Measurements from ENCODE around the gene APCDD1L.

APCDD1L gene

DNA sequence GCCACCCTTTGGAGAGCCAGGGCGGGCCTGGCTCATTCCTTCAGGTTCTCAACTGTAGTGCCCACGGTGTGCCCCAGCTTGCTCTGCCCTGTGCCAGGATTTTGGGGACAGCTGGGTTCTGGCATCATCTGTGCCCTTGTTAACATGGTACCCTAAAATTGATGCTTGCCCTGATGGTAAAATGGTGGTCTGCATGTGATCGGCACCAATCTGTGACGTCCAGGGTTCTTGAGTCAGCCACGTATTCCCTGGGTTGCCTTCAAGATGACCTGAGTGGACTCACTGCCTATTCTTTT, 31.2 kb upstream of the APCDD1L start:
- H3K9ac ChIP-seq (ENCODE audit: low read length) = no peak overlapping the region
- H3K4me1 ChIP-seq (ENCODE audit: insufficient read depth, low read length, severe bottlenecking) = no peaks in the 10 kb centered on the region
- H2AFZ ChIP-seq (ENCODE audit: low read length) = no peak overlapping the region

DNA sequence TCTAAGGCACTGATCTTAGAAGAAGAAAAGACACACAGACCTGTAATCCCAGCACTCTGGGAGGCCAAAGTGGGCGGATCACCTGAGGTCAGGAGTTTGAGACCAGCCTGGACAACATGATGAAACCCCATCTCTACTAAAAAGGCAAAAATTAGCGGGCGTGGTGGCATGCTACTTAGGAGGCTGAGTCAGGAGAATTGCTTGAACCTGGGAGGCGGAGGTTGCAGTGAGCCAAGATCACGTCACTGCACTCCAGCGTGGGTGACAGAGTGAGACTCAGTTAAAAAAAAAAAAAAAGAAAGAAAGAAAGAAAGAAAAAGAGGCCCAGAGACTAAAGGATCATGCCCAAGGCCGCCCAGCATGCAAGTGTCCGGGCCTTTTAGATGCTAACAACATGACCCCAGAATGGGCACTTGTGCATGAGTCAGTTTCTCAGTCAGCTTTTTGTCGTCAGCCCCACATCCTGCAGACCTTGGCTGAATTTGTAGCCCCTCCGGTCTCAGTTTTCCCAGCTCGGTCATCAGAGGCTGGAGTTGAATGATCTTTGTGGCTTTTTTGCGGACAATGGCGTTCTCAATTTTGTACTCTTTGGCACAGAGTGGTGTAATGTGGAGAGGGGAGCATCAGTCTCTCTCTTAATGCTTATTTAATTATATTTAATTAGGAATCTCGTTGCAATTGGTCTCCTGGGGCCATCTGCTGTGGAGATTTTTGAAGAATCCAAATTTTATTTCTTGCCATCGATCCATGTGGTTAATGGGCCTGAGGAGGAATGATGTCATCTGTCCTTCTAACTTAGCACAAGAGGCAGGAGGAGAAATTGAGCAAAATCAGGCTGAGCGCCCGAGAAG, 30.6 kb upstream of the APCDD1L start:
- H3K4me2 ChIP-seq (ENCODE audit: low read length) = no peak overlapping the region
- TF ChIP-seq, protein P1, sequence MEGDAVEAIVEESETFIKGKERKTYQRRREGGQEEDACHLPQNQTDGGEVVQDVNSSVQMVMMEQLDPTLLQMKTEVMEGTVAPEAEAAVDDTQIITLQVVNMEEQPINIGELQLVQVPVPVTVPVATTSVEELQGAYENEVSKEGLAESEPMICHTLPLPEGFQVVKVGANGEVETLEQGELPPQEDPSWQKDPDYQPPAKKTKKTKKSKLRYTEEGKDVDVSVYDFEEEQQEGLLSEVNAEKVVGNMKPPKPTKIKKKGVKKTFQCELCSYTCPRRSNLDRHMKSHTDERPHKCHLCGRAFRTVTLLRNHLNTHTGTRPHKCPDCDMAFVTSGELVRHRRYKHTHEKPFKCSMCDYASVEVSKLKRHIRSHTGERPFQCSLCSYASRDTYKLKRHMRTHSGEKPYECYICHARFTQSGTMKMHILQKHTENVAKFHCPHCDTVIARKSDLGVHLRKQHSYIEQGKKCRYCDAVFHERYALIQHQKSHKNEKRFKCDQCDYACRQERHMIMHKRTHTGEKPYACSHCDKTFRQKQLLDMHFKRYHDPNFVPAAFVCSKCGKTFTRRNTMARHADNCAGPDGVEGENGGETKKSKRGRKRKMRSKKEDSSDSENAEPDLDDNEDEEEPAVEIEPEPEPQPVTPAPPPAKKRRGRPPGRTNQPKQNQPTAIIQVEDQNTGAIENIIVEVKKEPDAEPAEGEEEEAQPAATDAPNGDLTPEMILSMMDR (IDR thresholded peaks at IDR 0.05; ENCODE audit: low read length) = no peak
- no peak for TF ChIP-seq EZH2 (IDR thresholded peaks at IDR 0.05; ENCODE audit: borderline replicate concordance, low read length)

More for the DNA sequence above, 31.2 kb upstream of the APCDD1L start:
- no peak overlapping the region for H3K4me3 ChIP-seq (ENCODE audit: low read depth, low read length, poor library complexity, severe bottlenecking)
- H3K9me3 ChIP-seq (ENCODE audit: low read length) = no peaks in the 10 kb centered on the region
- H4K20me1 ChIP-seq (ENCODE audit: insufficient read depth, low read length) = no peaks in the 10 kb centered on the region
- no peak overlapping the region for H3K27ac ChIP-seq (ENCODE audit: low read depth, low read length, poor library complexity, severe bottlenecking)
- no peaks in the 10 kb centered on the region for H3K79me2 ChIP-seq (ENCODE audit: insufficient read depth, low read length)
- H3K9me2 ChIP-seq (ENCODE audit: low read depth, low read length) = no peaks in the 10 kb centered on the region
- no peaks in the 10 kb centered on the region for H3F3A ChIP-seq (ENCODE audit: insufficient read depth, low read length)
- no peaks in the 10 kb centered on the region for H3K27me3 ChIP-seq (ENCODE audit: insufficient read depth, low read length)
- no peaks in the 10 kb centered on the region for H3K36me3 ChIP-seq (ENCODE audit: insufficient read depth, low read length)
- no peak for TF ChIP-seq EZH2 (IDR thresholded peaks at IDR 0.05; ENCODE audit: borderline replicate concordance, low read length)
- TF ChIP-seq, protein P1 (IDR thresholded peaks at IDR 0.05; ENCODE audit: low read length) = no peak
- no peak overlapping the region for H3K4me2 ChIP-seq (ENCODE audit: low read length)

DNA sequence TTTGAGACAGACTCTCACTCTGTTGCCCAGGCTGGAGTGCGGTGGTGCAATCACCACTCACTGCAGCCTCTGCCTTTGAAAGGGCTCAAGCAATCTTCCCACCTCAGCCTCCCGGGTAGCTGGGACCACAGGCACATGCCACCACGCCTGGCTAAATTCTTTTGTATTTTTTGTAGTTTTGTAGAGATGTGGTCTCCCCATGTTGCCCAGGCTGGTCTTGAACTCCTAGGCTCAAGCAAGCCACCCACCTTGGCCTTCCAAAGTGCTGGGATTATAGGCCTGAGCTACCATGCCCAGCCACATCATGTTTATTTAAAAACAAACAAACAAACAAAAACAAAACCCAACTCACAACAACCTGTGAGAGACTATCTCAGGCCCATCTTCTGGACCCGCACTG, 29.7 kb upstream of the APCDD1L start:
- Histone ChIP-seq H3K4me2 (ENCODE audit: low read length) (no peak overlapping the region), H3K27ac (ENCODE audit: low read depth, low read length, poor library complexity, severe bottlenecking) (no peak overlapping the region)

More for the DNA sequence above, 30.6 kb upstream of the APCDD1L start:
- H2AFZ ChIP-seq (ENCODE audit: low read length) = no peak overlapping the region
- H3K79me2 ChIP-seq (ENCODE audit: insufficient read depth, low read length) = no peaks in the 10 kb centered on the region
- no peaks in the 10 kb centered on the region for H3K9me3 ChIP-seq (ENCODE audit: low read length)
- H3F3A ChIP-seq (ENCODE audit: insufficient read depth, low read length) = no peaks in the 10 kb centered on the region
- H3K9ac ChIP-seq (ENCODE audit: low read length) = no peak overlapping the region
- no peaks in the 10 kb centered on the region for H3K27me3 ChIP-seq (ENCODE audit: insufficient read depth, low read length)
- H3K9me2 ChIP-seq (ENCODE audit: low read depth, low read length) = no peaks in the 10 kb centered on the region
- no peaks in the 10 kb centered on the region for H4K20me1 ChIP-seq (ENCODE audit: insufficient read depth, low read length)
- H3K27ac ChIP-seq (ENCODE audit: low read depth, low read length, poor library complexity, severe bottlenecking) = no peak overlapping the region
- no peak overlapping the region for H3K4me3 ChIP-seq (ENCODE audit: low read depth, low read length, poor library complexity, severe bottlenecking)
- H3K4me1 ChIP-seq (ENCODE audit: insufficient read depth, low read length, severe bottlenecking) = no peaks in the 10 kb centered on the region
- H3K36me3 ChIP-seq (ENCODE audit: insufficient read depth, low read length) = no peaks in the 10 kb centered on the region

More for the DNA sequence above, 29.7 kb upstream of the APCDD1L start:
- H4K20me1 ChIP-seq (ENCODE audit: insufficient read depth, low read length) = no peaks in the 10 kb centered on the region
- no peak overlapping the region for H3K4me3 ChIP-seq (ENCODE audit: low read depth, low read length, poor library complexity, severe bottlenecking)
- TF ChIP-seq, protein P1 (IDR thresholded peaks at IDR 0.05; ENCODE audit: low read length) = no peak
- no peak for TF ChIP-seq EZH2 (IDR thresholded peaks at IDR 0.05; ENCODE audit: borderline replicate concordance, low read length)
- H3K36me3 ChIP-seq (ENCODE audit: insufficient read depth, low read length) = no peaks in the 10 kb centered on the region
- H3K9ac ChIP-seq (ENCODE audit: low read length) = no peak overlapping the region
- H3K9me3 ChIP-seq (ENCODE audit: low read length) = no peaks in the 10 kb centered on the region
- no peaks in the 10 kb centered on the region for H3K9me2 ChIP-seq (ENCODE audit: low read depth, low read length)
- H3K27me3 ChIP-seq (ENCODE audit: insufficient read depth, low read length) = no peaks in the 10 kb centered on the region
- H3K4me1 ChIP-seq (ENCODE audit: insufficient read depth, low read length, severe bottlenecking) = no peaks in the 10 kb centered on the region
- H3F3A ChIP-seq (ENCODE audit: insufficient read depth, low read length) = no peaks in the 10 kb centered on the region
- H2AFZ ChIP-seq (ENCODE audit: low read length) = no peak overlapping the region
- no peaks in the 10 kb centered on the region for H3K79me2 ChIP-seq (ENCODE audit: insufficient read depth, low read length)
